ENCODE results near the gene ATG101. TPM values are rescaled to one million over a fixed set of nuclear protein-coding genes. Genes with fewer than 3 reads are reported as not detected.

ATG101 gene
- total and polyA plus RNA-seq, 7 experiments from 2014 or later, result 20.7 to 39.7 (median 30.9) TPM

- Histone ChIP-seq H3K27me3 (ENCODE audit: control insufficient read depth in 2 of 2, insufficient read depth in 2 of 2, low read length in 2 of 2) (no peaks in the 10 kb centered on the region), H3K4me3 (ENCODE audit: low read length) (no peak overlapping the region), H3K4me1 (ENCODE audit: control insufficient read depth in 2 of 2, insufficient read depth in 2 of 2, low read length in 2 of 2) (peaks cover 0 to 2% of the 10 kb centered on the region in 2 donors), H3K27ac (ENCODE audit: low read depth, low read length) (no peak overlapping the region), H3K9me3 (ENCODE audit: control insufficient read depth in 2 of 3, low read length in 3 of 3) (no peaks in the 10 kb centered on the region), H3K36me3 (ENCODE audit: control insufficient read depth in 2 of 3, insufficient read depth in 3 of 3, low read length in 3 of 3) (peaks cover 0 to 31% (median 0%) of the 10 kb centered on the region in 3 experiments)
- no peak for ATAC-seq
- ChIA-PET CTCF (no interaction called here), POLR2A (no interaction called here)
- no peak for DNase-seq
- Mint-ChIP-seq H3K27me3 (no peaks in the 10 kb centered on the region), H3K4me3 (no peak overlapping the region), H3K36me3 (no peaks in the 10 kb centered on the region), H3K9me3 (no peaks in the 10 kb centered on the region), H3K27ac (peak overlapping the region in 2 of 9 donors; percentile 49 to 52), H3K4me1 (peaks cover 0 to 7% (median 3%) of the 10 kb centered on the region in 7 donors)
- intact Hi-C loops (cut with micrococcal nuclease), result loop anchor here in 1 of 2 donors (10.0 kb wide), 2 partner anchors 663 to 1973 kb away; partner anchors contain the start of genes GALNT6 and SMARCD1
Measured at GRCh38 chr12:52057638-52058576, 11.9 kb upstream of the ATG101 start.

GRCh38 chr12:52058631-52059361 lies 11.0 kb upstream of the ATG101 start:
- intact Hi-C loops (cut with micrococcal nuclease), result loop anchor here in 1 of 2 donors (10.0 kb wide), 2 partner anchors 664 to 1974 kb away; partner anchors contain the start of genes GALNT6 and SMARCD1
- ATAC-seq, result no peak
- no peaks in the 10 kb centered on the region for H3K36me3 Mint-ChIP-seq
- no peak overlapping the region for H3K4me3 Mint-ChIP-seq
- H3K27me3 Mint-ChIP-seq, result no peaks in the 10 kb centered on the region
- Histone ChIP-seq H3K9me3 (ENCODE audit: control insufficient read depth in 2 of 3, low read length in 3 of 3) (no peaks in the 10 kb centered on the region), H3K27me3 (ENCODE audit: control insufficient read depth in 2 of 2, insufficient read depth in 2 of 2, low read length in 2 of 2) (no peaks in the 10 kb centered on the region), H3K27ac (ENCODE audit: low read depth, low read length) (no peak overlapping the region), H3K4me1 (ENCODE audit: control insufficient read depth in 2 of 2, insufficient read depth in 2 of 2, low read length in 2 of 2) (no peaks in the 10 kb centered on the region), H3K36me3 (ENCODE audit: control insufficient read depth in 2 of 3, insufficient read depth in 3 of 3, low read length in 3 of 3) (peaks cover 0 to 31% (median 0%) of the 10 kb centered on the region in 3 experiments), H3K4me3 (ENCODE audit: low read length) (no peak overlapping the region)
- no peaks in the 10 kb centered on the region for H3K9me3 Mint-ChIP-seq
- DNase-seq, result no peak
- ChIA-PET POLR2A (no interaction called here), CTCF (no interaction called here)
- H3K4me1 Mint-ChIP-seq, result peaks cover 0 to 2% (median 0%) of the 10 kb centered on the region in 7 donors
- peak overlapping the region in 2 of 9 donors; percentile 43 to 65 for H3K27ac Mint-ChIP-seq

- Mint-ChIP-seq H3K4me3 (no peak overlapping the region), H3K36me3 (no peaks in the 10 kb centered on the region), H3K27me3 (no peaks in the 10 kb centered on the region), H3K27ac (peak overlapping the region in 2 of 9 donors; percentile 23 to 59), H3K9me3 (no peaks in the 10 kb centered on the region), H3K4me1 (no peaks in the 10 kb centered on the region)
- POLR2A ChIA-PET, result no interaction called here
- Histone ChIP-seq H3K4me1 (ENCODE audit: control insufficient read depth in 2 of 2, insufficient read depth in 2 of 2, low read length in 2 of 2) (no peaks in the 10 kb centered on the region), H3K4me3 (ENCODE audit: low read length) (no peak overlapping the region), H3K27me3 (ENCODE audit: control insufficient read depth in 2 of 2, insufficient read depth in 2 of 2, low read length in 2 of 2) (no peaks in the 10 kb centered on the region), H3K27ac (ENCODE audit: low read depth, low read length) (no peak overlapping the region), H3K36me3 (ENCODE audit: control insufficient read depth in 2 of 3, insufficient read depth in 3 of 3, low read length in 3 of 3) (peaks cover 0 to 27% (median 0%) of the 10 kb centered on the region in 3 experiments), H3K9me3 (ENCODE audit: control insufficient read depth in 2 of 3, low read length in 3 of 3) (no peaks in the 10 kb centered on the region)
- ATAC-seq, result peak; percentile 19
- intact Hi-C loops (cut with micrococcal nuclease), result loop anchor here in 1 of 2 donors (10.0 kb wide), 2 partner anchors 665 to 1975 kb away; partner anchors contain the start of genes GALNT6 and SMARCD1
- DNase-seq, result no peak
- CTCF ChIA-PET, result interaction anchor here (0.8 to 1.3 kb wide), 2 partner anchors 10 to 34 kb away, joined by 3 to 4 read pairs; partner anchors contain the start of gene ATG101
Measured at GRCh38 chr12:52059582-52060497, 9.9 kb upstream of the ATG101 start.

- CTCF ChIA-PET, result interaction anchor here (1.3 to 2.6 kb wide), 2 partner anchors 9 to 34 kb away, joined by 3 to 19 read pairs; partner anchors contain the start of gene ATG101
- POLR2A ChIA-PET, result interaction anchor here (1.1 kb wide), 1 partner anchor 31 kb away, joined by 3 read pairs; no protein-coding TSS in a partner anchor
- ATAC-seq, result peak; percentile 13
Measured at GRCh38 chr12:52060498-52061177, 9.1 kb upstream of the ATG101 start.

GRCh38 chr12:52061470-52062166 lies 8.2 kb upstream of the ATG101 start:
- ChIA-PET POLR2A (interaction anchor here (1.0 to 1.4 kb wide), 3 partner anchors 29 to 36 kb away, joined by 3 read pairs; no protein-coding TSS in a partner anchor), CTCF (interaction anchor here (2.6 kb wide), 1 partner anchor 35 kb away, joined by 19 read pairs; no protein-coding TSS in a partner anchor)
- Histone ChIP-seq H3K36me3 (ENCODE audit: control insufficient read depth in 2 of 3, insufficient read depth in 3 of 3, low read length in 3 of 3) (peaks cover 0 to 16% (median 0%) of the 10 kb centered on the region in 3 experiments), H3K27ac (ENCODE audit: low read depth, low read length) (no peak overlapping the region), H3K4me1 (ENCODE audit: control insufficient read depth in 2 of 2, insufficient read depth in 2 of 2, low read length in 2 of 2) (no peaks in the 10 kb centered on the region), H3K27me3 (ENCODE audit: control insufficient read depth in 2 of 2, insufficient read depth in 2 of 2, low read length in 2 of 2) (no peaks in the 10 kb centered on the region), H3K4me3 (ENCODE audit: low read length) (no peak overlapping the region), H3K9me3 (ENCODE audit: control insufficient read depth in 2 of 3, low read length in 3 of 3) (no peaks in the 10 kb centered on the region)
- Mint-ChIP-seq H3K4me3 (no peak overlapping the region), H3K27ac (no peak overlapping the region), H3K27me3 (peaks cover 0 to 5% (median 0%) of the 10 kb centered on the region in 5 donors), H3K36me3 (no peaks in the 10 kb centered on the region), H3K9me3 (no peaks in the 10 kb centered on the region), H3K4me1 (peaks cover 0 to 3% (median 0%) of the 10 kb centered on the region in 7 donors)
- intact Hi-C loops (cut with micrococcal nuclease), result no loop called here
- ATAC-seq (no peak), DNase-seq (no peak)

More at GRCh38 chr12:52060498-52061177, 9.1 kb upstream of the ATG101 start:
- DNase-seq, result no peak
- Histone ChIP-seq H3K4me1 (ENCODE audit: control insufficient read depth in 2 of 2, insufficient read depth in 2 of 2, low read length in 2 of 2) (no peaks in the 10 kb centered on the region), H3K27me3 (ENCODE audit: control insufficient read depth in 2 of 2, insufficient read depth in 2 of 2, low read length in 2 of 2) (no peaks in the 10 kb centered on the region), H3K36me3 (ENCODE audit: control insufficient read depth in 2 of 3, insufficient read depth in 3 of 3, low read length in 3 of 3) (peaks cover 0 to 23% (median 0%) of the 10 kb centered on the region in 3 experiments), H3K4me3 (ENCODE audit: low read length) (no peak overlapping the region), H3K27ac (ENCODE audit: low read depth, low read length) (no peak overlapping the region), H3K9me3 (ENCODE audit: control insufficient read depth in 2 of 3, low read length in 3 of 3) (no peaks in the 10 kb centered on the region)
- no peaks in the 10 kb centered on the region for H3K9me3 Mint-ChIP-seq
- H3K4me3 Mint-ChIP-seq, result no peak overlapping the region
- H3K27me3 Mint-ChIP-seq, result peaks cover 0 to 5% (median 0%) of the 10 kb centered on the region in 5 donors
- H3K27ac Mint-ChIP-seq, result peak overlapping the region in 1 of 9 donors; percentile 59
- intact Hi-C loops (cut with micrococcal nuclease), result no loop called here
- no peaks in the 10 kb centered on the region for H3K4me1 Mint-ChIP-seq
- H3K36me3 Mint-ChIP-seq, result no peaks in the 10 kb centered on the region

Data from naive thymus-derived CD4-positive, alpha-beta T cell (primary cell).